Measurements from ENCODE around the gene KRTAP7-1.

Gene KRTAP7-1

GRCh38 chr21:30829659-30830058, at the start of gene KRTAP7-1:
Gene KRTAP7-1, minus strand, starts transcription at chr21:30829759. Its CDS starts 61 bp downstream, at chr21:30829698.
- DNase-seq = no peak

GRCh38 chr21:30874526-30874925, 45.0 kb upstream of the KRTAP7-1 start:
- DNase-seq = no peak

DNA sequence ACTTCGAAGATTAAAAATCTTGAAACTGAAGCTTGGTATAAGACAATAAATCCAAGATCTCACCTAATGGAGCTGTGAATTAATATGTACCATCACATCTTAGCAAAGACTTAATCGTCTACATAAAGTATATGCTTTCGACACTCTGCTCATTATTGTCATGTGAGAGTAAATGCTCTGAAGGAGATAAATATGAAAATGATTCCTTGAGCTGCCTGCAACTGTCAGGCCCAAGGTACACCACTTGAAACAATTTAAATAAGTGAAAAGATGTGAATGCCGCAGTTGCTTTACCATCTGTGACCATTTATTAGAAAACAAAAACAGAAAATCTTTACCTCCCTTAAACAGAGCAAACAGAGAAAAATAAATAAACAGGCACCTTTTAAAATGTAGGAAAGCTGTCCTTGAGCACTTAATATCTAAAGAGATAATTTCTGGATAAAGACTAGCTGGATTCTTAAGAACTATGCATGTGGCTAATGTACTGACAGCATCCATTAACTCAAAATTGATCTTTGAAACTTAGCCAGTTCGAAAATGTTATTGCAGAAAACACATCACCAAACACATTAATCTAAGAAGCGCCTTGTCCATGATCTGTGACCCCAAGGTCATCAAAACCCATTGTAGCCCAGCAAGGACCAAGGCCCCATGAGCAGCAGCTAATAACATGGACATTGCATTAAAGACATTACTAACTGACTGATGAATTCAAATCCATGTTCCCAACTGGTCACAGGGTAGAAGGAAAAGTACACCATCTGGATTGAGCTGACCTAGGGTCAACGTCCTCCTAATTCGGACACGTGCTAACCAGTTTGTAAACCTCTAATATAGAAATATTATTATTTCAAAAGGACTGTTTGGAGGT, 18.3 kb upstream of the KRTAP7-1 start:
- no peak for DNase-seq

- no peak for DNase-seq
These were observed 13.4 kb upstream of the KRTAP7-1 start for GRCh38 chr21:30842990-30843389.

DNA sequence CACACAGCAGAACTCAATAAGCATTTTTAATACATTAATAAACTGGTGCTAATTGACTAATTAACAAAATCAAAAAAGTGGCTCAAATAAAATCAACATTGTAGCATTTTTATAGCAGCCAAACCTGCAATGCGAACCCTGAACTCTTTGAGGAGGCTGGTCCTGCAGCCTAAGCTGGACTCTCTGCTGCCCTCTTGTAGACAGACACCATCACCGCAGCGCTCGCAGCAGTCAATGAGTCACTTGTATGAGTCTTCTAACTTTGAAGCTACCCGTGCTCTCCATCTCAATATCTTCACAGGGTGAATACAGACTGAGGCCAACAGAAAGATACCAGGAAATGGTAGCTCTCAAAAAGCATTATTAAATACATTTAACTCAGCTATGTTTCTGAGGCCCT, 9.7 kb upstream of the KRTAP7-1 start:
- DNase-seq = peak; percentile 2

GRCh38 chr21:30838536-30838935, 9.0 kb upstream of the KRTAP7-1 start:
- DNase-seq = no peak

DNA sequence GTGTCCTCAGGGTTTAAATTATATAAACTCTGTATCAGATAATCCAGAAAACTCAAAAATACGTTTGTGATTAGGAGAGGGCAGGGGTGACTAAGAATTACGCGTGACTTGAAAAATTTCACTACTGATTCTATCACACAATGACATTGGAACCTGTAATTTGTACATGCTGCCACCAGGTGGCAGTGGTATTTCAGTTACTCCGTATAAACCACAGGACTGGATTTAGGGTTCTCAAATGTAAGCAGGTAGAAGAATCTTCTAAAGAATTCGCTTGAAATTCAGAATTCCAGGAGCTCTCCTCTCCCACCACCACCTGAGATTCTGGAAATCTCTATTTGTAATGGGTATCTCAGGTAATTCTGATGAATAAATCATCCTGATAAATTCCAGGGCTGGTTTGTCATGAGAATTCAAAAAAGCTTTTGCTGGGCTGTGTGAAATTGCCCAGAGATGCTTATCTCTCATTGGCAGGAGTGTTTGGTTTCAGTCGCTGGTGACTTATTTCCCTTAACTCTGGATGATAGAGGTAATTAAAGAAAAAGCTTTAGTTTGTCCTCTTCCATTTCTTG, 1.7 kb upstream of the KRTAP7-1 start:
- no peak for DNase-seq

DNA sequence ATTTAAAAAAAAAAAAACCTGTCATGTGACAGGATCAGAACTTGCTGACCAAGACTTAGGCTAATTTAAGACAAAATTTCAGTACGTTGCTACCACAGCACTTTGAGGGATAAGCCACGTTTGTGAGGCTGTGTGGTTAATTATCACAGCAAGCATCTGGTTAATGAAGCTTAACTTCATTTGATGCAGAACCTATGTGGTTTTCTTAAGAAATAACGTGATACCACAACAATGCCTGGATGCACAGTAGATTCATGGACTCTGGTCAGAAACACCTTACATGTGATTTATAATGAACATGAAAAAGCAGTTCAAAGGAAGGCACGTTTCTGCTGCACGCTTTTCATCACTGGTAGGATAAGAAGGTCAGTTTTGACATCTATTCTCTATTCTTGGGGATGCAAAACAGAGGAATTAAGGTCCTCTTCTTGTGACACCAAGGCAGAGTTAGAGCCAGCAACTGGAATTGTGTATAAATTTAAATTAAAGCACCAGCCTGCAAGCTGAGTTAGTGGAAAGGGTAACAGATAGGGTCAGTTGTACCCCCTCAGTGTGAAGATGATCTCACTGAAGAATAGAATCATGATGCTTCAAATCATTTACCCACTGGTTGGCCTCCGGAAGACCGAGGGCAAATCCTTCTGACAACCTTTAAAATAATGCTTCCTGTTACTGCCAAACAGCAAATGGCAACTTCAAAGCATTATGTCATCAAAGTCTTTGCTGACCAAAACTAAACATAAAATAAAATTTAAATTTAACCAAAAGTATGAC, 10.5 kb downstream of the KRTAP7-1 start:
- no peak for DNase-seq

GRCh38 chr21:30813174-30813573, 16.4 kb downstream of the KRTAP7-1 start, which contains the start of gene KRTAP8-1:
Gene KRTAP8-1, minus strand, starts transcription at chr21:30813274. Its CDS starts 54 bp downstream, at chr21:30813220.
- no peak for DNase-seq

DNA sequence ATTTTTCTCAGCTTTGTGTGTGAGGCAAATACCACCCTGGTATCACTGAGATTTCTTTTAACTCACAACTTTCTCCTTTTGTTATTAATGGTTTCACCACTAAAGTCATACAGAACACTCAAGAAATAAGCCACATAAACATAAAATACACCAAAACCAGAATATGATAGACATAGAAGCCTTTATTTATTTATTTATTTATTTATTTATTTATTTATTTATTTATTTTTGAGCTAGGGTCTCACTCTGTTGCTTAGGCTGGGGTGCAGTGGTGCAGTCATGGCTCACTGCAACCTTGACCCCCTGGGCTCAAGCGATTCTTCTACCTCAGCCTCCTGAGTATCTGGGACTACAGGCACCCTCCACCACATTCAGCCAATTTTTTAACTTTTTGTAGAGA, 29.0 kb downstream of the KRTAP7-1 start:
- DNase-seq = no peak

DNA sequence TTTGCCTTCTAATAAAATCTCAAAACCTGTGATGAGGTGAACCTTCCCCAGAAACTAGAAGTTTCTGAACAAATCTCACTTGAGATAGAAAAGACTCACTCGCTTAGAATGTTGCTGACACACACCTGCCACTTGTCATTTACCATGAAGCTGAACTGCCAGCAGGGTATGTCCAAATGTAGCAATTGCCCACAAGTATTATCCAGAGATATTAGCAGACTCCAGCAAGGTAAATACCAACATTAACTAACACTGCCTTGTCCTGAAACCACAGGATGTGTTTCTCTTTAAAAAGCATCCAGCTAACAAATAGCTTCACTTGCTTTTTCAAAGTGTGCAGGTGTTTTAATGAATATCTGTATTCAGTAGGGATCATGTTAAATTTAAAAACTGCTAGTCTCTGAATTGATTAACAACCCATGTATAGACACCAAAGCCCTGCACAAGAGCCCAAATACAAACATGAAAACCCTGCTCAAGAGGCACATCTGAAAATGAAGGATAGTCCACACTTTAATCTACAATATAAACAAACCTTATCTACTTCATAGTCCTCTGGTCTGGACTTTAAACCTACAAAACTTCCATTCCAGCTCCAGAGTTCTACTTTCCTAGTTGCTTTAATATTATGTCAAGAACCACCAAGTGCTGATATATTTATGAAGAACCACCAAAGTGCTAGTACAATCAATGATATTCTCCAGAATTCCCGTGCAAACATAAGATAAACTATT, 35.8 kb downstream of the KRTAP7-1 start:
- DNase-seq = no peak

GRCh38 chr21:30779249-30779648, 50.3 kb downstream of the KRTAP7-1 start:
- DNase-seq = no peak

Data from NCI-H2171 (cell line).